GM13976 (cell line): ENCODE measurements around the gene STARD3.

ENCODE experiments used
- DNase-seq: peaks from one replicate; pipeline ENCODE4 v3.0.0; 2012; ENCODE audit warnings: low spot score
- in situ Hi-C: fragments of 300-500 bp; cut with MboI; formaldehyde crosslinking; loops from one replicate; pipeline ENCODE4 v1.12.0; 2022; ENCODE audit warnings: low sequenced_read_pairs, mixed read lengths, inconsistent platforms; ENCODE audit not compliant: unreplicated experiment
- TF ChIP-seq, protein P1 (sequence below): IDR thresholded peaks from 2 replicates; pipeline ENCODE4 v1.5.1; 2012; ENCODE audit warnings: borderline replicate concordance, mild to moderate bottlenecking; ENCODE audit not compliant: insufficient read depth; ENCODE audit errors: extremely low read depth, missing control alignments, control extremely low read depth

The STARD3 gene

GRCh38 chr17:39617100-39617445 lies 19.9 kb upstream of the STARD3 start:
- in situ Hi-C loops = no loop called here
- no peak for DNase-seq
- TF ChIP-seq, protein P1, sequence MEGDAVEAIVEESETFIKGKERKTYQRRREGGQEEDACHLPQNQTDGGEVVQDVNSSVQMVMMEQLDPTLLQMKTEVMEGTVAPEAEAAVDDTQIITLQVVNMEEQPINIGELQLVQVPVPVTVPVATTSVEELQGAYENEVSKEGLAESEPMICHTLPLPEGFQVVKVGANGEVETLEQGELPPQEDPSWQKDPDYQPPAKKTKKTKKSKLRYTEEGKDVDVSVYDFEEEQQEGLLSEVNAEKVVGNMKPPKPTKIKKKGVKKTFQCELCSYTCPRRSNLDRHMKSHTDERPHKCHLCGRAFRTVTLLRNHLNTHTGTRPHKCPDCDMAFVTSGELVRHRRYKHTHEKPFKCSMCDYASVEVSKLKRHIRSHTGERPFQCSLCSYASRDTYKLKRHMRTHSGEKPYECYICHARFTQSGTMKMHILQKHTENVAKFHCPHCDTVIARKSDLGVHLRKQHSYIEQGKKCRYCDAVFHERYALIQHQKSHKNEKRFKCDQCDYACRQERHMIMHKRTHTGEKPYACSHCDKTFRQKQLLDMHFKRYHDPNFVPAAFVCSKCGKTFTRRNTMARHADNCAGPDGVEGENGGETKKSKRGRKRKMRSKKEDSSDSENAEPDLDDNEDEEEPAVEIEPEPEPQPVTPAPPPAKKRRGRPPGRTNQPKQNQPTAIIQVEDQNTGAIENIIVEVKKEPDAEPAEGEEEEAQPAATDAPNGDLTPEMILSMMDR = no peak

DNA sequence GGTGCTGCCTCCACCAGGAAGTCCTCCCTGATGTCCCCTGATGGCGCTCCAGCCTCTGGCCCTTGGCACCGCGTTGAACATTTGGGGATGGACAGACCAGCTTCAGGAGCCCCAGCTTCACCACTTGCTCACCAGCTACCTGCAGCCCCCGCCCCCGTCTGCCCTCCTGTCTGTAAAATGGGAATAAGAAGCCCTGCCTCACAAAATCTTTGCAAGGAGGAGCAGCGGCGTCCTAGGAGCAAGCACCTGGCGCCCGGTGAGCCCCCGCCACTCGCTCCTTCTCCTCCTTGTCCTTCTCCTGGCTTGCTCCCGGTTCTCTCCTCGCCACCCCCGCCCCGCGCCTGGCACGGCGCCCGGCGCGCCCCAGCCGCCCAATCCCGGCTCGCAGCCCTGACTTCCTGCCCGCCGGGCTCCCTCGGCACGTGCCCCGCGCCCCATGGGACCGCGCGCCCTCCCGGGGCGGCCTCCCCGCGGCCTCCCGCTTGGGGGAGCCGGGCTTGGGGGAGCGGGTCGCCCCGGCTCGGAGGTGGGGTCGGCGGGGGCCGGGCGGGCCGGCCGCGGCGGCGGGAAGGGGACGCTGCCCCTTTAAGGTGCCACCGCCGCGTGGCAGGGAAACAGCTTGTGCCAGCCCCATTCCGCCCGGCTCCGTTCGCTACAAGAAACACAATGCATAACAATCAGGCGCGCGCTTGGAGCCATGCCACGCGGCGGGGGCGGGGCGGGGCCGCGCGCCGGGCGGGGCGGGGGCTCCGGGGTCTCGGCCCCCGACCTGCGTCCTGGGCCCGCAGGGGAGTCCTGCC lies 19.3 kb upstream of the STARD3 start:
- DNase-seq = peak; percentile 61
- in situ Hi-C loops = no loop called here
- TF ChIP-seq, protein P1 = no peak

DNA sequence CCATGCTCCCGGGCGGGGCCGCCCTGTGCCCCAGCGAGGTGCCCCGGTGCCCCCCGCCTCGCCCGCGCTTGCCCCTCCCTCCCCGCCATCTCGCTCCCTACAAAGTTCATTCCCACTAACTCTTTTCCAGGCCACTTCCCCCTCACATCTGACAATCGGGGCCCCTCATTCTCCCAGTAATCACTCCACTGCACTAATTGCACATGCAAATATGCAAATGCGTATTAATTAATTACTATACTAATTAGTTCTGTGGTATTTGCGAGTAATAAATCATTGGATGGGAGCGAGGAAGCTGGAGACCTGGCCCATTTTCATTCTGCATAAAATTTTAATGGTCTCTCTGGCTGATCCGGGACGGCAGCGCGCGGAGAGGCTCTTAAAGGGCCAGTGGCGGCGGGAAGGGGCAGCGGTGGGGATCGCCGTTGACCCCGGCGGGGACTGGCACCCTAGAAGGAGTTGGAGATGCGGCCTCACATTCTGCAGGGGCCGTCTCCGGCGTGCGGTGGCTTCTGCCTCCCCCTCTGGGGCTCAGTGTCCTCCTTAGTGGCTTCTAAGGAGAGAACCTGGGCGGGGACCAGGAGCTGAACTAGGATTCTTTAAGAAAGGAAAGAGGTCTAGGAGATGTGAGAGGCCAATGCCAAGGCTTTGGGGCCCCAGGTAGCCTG lies 18.6 kb upstream of the STARD3 start:
- DNase-seq = no peak
- in situ Hi-C loops = no loop called here

GRCh38 chr17:39618956-39619785 lies 17.8 kb upstream of the STARD3 start:
- TF ChIP-seq, protein P1 = no peak
- in situ Hi-C loops = no loop called here
- DNase-seq = no peak

More for the DNA sequence above, 18.6 kb upstream of the STARD3 start:
- TF ChIP-seq, protein P1 = no peak

DNA sequence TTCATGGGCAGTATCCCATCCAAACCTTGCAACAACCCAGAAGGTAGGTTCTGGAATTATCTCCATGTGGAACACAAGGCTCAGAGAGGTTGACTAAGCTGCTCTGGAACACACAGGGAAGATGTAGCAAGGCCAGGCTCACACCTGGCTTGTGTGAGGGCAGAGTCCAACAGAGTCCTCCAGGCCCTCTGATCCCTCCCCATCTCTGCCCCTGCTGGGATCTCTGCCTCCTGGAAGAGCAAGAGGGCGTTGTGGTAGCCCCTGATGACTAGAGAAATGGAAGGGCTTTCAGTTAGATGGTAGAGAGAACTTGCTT lies 17.2 kb upstream of the STARD3 start:
- in situ Hi-C loops = no loop called here
- no peak for DNase-seq
- TF ChIP-seq, protein P1 = no peak

GRCh38 chr17:39621523-39622379 lies 15.2 kb upstream of the STARD3 start:
- DNase-seq = peak; percentile 92
- in situ Hi-C loops = no loop called here
- TF ChIP-seq, protein P1 = peak; percentile 100
